ENCODE data around the gene SNX15.
"Not testable (repeated sequence)": the region's sequence is repeated elsewhere in the genome, so short reads cannot be mapped to it uniquely, and the experiment has no call there.

Gene SNX15, protein sequence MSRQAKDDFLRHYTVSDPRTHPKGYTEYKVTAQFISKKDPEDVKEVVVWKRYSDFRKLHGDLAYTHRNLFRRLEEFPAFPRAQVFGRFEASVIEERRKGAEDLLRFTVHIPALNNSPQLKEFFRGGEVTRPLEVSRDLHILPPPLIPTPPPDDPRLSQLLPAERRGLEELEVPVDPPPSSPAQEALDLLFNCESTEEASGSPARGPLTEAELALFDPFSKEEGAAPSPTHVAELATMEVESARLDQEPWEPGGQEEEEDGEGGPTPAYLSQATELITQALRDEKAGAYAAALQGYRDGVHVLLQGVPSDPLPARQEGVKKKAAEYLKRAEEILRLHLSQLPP

DNA sequence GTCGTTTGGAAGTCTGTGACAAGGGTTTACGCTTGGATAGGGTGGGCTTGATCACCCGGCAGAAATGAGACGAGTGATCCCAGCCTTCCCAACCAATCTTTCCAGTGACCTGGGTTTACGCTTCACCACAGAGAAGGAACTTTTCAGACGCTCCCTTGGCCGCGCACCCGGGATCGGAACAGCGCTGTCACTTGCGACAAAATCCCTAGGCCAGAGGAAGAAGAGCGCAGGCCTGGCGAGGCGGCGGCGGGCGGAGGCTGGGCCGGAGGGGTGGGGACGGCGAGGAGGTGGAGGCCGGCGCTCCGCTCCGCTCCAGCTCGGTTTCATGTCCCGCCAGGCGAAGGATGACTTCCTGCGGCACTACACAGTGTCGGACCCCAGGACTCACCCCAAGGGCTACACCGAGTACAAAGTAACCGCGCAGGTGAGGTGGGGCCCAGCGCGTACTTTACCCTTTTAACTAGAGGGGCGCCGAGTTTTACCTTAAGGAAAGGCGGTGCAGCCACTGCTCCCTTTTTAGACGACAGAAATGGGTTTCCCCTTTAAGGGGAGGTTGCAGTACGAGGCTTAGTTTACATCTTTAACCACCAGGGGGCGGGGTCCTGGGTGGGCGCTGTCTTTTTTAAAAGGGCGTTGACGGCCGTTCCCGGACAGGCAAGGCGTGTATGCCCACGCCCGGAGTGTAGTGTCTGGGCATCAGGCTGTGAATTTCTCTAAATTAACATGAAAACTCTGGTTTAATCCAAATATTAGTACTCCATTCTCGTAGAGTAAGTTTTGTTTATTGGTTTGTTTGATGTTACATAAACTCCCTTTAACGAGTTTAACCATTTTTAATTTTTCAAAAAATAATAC, at the start of gene SNX15:
Gene SNX15, plus strand, starts transcription at position 227 of the 855 bp plus-strand sequence. Its CDS starts 99 bp downstream, at position 326.
- peak; percentile 85 to 94 for DNase-seq

DNA sequence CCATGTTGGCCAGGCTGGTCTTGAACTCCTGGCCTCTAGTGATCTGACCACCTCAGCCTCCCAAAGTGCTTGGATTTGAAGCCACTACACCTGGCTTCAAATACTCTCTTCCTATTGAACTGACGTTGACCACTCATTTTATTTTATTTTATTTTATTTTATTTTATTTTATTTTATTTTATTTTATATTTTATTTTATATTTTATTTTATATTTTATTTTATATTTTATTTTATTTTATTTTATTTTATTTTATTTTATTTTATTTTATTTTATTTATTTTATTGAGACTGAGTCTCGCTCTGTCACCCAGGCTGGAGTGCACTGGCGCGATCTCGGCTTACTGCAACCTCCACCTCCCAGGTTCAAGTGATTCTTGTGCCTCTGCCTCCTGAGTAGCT, 43.9 kb upstream of the SNX15 start:
- not testable (repeated sequence) for DNase-seq

DNA sequence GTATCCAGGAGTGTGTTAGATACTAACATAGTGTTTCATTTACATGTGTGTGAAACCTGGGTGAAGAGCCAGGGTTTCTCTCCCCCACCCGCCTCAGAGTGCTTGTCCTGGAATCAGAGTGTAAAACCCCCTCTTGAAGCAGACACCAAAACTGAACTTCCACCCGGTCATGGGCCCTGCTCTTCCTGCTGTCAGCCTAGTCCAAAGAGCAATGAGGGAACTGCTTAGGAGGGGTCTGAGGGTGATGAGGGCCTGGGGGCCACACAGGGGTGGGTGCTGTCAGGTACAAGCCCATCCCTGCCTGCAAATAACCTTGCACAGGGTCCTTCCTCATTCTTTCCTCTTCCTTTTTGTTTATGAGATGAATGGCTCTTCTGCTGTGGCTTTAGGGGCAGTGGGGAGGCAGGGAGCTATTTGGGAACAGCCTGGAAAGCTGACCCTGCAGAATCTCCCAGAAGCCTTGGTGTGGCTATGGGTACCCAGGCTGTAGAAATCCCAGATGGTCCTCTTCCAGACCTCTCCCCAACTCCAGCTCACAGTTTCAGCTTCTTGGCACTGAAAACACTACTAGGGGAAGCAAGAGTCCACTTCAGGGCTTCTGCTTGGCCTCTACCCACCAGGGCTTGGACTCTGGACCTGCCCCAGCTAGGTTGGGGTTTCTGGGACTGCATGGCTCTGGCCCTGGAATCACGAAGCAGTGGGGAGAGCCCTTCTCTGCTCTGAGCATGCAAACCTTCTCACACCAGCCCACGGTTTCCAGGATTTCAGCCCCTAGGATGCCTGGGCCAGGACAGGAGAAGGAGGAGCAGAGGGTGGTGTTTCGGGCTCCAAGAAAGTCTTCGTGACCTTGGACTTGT, 39.0 kb upstream of the SNX15 start:
- no peak for DNase-seq

DNA sequence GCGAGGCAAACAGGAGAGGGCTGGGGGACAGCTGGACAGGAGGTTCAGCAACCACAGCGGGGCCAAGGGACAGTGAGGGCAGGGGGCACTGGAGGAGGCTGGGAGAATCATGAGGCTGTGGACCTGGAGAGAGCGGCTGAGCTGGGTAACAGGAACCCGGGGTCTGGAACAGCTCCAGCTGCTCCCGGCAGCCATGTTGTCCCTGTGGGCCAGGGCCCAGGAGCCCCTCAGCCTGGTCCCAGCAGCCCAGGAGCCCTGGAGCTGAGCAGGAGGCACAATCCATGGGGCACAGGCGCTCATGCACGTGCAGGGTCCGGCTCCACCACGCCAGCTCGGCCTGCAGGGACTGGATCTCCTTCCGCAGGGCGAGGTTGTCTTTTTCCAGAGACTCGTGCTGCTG, 37.8 kb upstream of the SNX15 start:
- no peak for DNase-seq

DNA sequence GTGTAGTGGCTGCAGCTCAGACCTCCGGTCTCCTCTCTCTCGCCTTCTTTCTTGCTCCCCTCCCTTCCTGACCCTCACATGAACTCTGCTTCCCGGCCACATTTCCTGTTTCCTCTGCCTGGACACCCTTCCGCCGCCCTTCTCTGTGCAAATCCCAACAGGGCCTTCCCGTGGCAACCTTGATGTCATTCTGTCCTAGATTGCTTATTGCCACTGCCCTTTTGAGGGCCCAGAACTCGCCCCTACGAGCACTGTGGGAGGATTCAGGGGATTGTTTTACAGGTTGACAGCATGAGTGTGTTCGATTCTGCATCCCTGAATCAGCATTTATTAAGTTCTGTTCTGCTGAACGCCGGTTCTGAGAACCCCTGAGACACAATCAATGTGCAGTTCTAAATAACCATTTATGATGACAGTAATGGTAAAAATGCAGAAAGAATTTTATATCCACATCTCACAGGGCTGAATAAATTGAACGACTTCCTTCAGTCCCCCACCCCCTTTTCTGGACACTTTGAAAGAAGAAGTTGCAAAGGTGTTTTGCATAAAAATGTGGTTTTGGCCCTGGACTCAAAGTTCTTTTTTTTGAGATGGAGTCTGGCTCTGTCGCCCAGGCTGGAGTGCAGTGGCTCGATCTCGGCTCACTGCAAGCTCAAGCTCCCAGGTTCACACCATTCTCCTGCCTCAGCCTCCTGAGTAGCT, 36.9 kb upstream of the SNX15 start:
- no peak for DNase-seq

DNA sequence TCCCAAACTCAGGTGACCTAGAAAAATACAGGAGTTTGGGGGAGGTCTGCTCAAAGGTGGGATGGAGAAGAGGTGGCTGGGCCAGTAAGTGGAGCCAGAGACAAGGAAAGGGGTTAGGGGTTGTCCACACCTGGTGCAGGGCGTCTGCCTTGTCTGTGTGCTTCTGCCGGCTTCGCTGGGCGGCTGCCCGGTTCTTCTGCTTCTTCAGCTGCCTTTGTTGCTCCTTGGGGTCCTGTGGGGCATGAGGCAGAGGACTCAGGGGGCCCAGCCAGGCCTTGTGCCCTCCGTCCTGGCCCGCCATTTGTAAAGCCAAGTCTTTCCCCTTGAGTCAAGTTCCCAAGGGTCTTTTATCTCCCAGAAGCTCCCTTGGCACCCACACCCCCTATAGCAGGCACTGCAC, 32.9 kb upstream of the SNX15 start:
- no peak for DNase-seq

DNA sequence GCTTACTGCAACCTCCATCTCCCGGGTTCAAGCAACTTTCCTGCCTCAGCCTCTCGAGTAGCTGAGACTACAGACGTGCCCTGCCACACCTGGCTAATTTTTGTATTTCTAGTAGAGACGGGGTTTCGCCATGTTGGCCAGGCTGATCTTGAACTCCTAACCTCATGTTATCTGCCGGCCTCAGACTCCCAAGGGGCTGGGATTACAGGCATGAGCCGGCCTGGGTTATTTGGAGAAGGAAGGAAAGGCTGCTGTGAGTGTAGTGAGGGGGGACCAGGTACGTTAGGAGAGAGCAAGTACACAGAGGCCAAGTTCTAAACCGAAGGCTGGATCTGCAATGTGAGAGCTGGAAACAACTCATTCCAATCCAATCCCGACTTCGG, 30.9 kb upstream of the SNX15 start:
- no peak for DNase-seq

DNA sequence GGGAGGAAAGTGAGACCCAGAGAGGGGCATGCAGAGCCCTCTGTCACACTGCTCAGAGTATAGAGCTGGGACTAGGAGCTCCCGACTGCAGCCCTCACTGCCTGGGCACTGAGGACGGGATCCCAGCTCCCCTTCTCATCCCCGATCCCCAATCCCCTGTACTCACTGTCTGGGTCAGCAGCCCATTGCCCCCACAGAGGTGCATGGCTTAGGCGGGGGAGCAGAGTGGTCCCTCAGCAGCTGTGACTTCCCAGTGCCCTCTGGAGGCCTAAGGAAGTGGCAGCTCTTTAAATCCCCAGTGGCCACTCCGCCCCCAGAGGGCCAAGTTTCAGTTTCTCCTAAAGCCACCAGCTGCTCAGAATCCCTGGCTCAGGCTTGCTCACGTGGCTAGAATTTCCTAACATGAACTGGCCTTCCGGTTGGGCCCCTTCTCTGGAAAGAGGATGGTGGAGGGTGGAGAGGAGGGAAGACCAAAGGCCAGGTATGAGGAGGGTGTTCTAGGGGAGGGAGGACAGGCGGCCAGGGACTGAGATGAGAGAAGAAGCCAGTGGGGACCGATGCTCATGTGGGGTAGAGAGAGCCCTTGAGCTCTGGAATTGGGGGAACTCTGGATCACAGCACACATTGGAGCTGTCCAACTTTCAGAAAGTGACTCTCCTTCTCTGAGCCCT, 30.4 kb upstream of the SNX15 start, which contains the start of gene BATF2:
Gene BATF2, minus strand, starts transcription at position 262 of the 671 bp plus-strand sequence. Its CDS starts 57 bp downstream, at position 205.
- DNase-seq = peak; percentile 84 to 94

DNA sequence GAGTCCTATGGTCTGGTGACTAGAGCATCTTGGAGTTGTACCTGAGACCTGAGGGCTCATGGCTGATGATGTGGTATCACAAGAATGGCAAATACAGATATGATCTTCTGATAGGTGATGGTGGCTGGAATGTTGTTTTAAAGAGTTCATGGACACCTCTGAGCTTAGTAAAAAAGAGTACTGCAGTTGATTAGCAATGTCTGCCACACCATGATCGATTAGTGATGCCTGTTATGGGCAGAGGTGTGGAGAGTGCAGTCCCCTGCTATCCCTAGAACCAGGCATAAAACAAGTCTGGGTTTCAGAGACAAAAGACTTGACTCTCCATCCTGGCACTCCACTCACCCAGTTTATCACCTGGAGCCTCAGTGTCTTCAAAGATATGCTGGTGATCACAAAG, 29.1 kb upstream of the SNX15 start:
- DNase-seq = no peak

DNA sequence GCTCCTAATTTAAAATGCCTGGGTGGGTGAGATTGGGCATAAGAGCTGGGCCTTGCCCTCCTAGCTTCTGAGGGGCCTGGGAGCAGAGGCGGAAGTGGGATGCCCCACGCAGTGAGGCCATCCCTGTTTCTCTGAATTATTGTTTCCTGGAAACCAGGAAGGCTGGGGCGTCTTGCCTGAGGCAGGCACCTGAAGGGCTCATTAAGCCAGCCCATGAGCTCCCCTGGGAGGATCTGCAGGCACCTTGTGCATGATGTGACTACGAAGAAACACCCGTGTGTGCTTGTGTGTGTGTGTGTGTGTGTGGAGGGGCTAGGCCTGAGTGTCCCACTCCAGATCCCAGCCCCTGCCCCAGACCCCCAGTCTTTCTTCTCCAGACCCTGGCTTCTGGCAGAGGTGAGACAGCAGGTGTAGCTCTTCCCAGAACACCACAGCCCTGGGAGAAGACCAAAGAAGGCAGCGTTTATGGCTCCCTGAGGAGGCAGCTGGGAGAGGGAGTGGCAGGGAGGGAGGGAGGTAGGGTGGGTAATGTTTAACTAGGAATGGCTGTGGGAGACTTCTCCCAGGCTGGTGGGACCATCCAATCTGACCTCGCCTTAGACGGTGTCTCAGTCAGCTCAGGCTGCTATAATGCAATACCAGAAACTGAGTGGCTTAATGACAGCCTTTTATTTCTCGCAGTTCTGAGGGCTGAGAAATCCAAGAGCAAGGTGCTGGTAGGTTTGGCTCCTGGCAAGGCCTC, 28.4 kb upstream of the SNX15 start:
- DNase-seq = no peak

DNA sequence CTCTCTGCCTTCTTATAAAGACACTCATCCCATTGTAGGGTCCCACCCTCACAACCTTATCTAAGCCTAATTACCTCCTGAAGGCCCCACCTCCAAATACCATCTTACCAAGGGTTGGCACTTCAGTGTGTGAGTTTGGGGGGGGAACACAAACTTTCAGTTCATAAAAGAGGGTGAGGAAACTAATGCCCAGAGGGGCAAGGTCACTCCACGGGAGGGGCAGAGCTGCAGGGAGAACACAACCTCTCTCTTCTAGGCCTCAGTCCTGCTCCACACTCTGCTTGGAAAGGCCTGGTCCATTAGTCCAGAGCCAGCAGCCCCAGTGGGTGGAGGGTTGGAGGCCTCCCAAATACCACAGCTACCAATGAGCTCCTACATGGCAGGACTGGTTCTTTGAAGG, 27.8 kb upstream of the SNX15 start:
- DNase-seq = no peak

DNA sequence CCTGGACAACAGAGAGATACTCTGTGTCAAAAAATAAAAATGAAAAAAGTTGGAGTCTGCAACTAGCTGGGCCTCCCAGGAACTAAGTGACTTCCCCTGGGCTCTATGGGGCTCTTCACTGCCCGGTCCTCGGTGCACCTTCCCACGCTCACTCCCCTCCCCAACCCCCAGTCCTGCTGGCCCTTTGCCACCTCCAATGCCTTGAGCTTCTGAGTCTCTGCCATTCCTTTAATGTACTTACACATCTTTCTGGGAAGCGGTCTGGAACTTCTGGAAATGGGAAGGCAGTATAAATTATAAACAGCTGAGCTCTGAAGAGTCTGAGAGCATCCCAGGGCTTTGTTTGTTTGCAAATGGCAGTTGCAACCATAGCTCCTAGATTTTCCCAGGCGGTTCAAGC, 24.5 kb upstream of the SNX15 start:
- DNase-seq = no peak

DNA sequence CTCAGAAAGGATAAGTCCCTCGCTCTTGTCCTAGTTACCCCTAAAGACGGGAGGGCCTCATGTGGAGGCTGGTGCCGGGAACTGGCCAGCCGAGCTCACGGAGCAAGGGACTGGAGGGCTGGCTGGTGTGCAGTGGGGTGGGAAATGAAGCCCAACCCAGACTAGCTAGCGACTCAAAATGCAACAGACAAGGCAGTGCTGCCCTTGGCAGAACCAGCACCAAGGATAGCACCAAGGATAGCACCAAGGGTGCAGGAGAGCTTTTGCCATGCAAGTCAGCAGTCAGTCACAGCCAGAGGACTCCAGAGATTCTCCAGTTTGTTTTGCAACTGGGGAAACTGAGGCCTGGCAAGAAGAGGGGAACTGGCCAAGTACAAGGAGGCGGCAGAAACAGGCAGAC, 24.0 kb upstream of the SNX15 start:
- DNase-seq = no peak

DNA sequence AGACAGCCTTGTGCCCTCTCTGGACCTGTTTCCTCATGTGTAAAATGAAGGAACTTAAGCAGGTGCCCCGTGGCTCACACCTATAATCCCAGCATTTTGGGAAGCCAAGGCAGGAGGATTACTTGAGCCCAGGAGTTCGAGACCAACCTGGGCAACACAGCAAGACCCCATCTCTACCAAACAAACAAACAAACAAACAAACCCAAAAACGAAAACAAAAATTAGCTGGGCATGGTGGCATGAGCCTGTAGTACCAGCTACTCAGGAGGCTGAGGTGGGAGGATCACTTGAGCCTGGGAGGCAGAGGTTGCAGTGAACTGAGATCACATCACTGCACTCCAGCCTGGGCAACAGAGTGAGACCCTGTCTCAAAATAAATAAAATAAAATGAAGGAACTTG, 23.3 kb upstream of the SNX15 start:
- DNase-seq = not testable (repeated sequence)

DNA sequence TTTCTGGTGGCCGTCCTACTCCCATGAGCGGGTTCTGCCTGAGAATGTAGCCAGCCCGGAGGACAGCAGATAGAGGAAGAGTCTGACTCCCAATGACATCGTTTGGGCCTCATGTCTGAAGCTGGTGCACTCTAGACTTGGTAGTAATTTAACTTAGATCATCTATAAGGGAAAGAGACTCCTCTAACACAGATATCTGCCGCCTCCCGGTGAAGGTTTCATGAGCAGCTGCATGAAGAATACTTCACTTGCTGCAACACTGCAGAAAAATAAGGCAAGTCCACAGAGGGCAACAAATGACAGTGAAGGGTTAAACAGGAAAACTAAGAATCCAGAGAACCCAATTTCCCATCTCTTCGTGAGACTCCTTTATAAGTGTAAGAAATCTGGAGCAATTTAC, 19.2 kb upstream of the SNX15 start:
- DNase-seq = no peak

DNA sequence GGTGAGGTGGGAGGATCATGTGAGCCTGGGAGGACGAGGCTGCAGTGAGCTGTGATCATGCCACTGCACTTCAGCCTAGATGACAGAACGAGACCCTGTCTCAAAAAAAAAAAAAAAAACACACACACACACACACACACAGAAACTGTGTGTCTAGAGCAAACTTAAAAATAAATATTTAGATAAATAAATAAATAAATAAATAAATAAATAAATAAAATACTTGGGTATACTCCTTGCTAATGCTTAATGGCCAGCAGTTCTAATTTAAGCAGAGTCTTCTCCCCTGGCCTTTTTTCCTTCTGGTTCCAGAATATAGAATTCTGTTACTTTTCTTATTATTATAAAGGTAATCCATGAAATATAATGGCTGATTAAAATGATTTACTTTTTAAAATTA, 18.4 kb upstream of the SNX15 start:
- no peak for DNase-seq

DNA sequence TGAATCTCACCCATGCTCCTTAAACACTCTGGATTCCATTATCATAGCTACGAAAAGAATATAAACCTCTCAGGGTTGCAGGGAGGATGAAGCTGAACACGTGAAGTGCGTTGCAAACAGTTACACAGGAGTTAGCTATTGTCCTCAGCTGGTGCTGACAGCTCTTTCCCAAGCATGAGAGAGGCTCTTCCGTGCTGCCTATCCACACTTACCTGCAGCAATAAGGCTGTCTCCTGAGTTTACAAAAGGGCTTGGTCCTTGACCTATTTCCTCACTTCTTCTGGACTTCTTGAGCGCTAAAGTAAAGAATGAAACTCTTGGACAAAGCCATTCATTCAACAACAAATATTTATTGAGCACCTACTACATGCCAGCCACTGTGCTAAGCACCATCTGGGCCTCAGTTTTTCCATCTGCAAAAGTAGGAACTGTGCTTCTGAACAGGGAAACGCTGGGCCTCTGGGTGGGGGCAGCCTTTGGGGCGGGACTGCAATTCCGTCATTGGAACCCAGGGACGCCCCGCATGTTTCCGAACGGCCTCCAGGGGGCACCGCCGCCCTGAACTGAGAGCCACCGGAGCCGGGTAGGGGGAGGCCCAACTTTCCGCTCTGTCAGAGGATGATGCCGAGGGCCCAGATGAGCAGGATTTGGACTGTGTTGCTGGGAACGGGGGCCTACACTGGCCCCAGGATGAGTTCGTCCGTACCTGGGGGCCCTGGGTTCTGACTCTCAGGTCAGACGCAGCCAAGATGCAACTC, 13.9 kb upstream of the SNX15 start:
- DNase-seq = peak; percentile 81 to 83

DNA sequence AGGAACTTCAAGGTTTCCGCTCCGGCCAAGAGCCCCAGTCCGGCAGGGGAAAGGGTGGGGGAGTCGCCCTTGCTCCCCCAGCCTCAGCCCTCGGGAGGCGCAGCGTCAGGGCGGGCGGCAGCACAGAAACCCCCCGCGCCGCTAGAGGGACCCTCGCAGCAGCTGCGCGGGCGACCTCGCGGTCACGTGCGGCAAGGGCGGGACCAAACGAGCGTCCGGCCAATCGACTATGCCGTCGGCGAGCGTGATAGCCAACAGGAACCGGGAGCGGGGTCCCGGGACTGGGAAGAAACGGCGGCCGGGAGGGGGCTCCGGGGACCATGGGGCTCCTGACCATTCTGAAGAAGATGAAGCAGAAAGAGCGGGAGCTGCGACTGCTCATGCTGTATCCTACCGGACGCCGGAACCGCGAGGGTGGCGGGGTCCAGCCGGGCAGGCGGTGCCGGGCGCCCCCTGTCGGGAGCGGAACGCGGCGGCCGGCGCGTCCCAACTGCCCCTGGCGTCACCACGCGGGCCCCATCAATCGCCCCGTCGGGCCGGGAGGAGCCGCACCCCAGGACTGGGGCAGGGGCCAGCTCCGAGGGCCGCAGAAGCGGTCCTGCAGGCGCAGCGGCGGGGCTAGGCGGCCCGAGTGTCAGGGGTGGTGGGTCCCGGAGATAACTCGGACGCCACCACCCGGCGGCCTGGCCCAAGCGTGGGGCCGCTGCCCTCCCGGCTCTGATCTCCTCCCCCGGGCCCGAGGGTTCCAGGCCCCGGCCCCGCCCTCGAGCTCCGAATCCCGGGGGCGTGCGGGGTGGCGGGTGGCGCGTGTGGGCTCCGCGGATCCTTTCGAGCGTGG, 13.1 kb upstream of the SNX15 start, which contains the start of gene ARL2:
Gene ARL2, plus strand, starts transcription at position 273 of the 838 bp plus-strand sequence. Its CDS starts 48 bp downstream, at position 321.
- DNase-seq = peak; percentile 83 to 93

DNA sequence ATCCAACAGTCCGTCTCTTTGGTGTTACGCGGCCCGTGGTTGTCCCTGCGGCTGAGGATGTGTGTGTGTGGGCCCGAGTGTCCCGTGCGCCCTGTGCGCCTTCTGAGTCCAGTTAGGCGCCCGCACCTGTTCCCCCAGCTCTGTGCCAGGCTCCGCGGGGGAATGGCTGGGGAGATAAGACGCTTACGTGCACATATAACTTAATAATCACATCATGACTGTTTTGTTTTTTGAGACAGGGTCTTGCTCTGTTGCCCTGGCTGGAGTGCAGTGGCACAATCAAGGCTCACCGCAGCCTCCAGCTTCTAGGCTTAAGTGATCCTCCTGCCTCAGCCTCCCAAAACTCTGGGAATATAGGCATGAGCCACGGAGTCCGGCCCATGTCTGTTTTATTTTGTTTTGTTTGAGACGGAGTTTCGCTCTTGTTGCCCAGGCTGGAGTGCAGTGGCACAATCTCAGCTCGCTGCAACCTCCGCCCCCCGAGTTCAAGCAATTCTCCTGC, 12.5 kb upstream of the SNX15 start:
- peak in 1 of 2 experiments; percentile 49 for DNase-seq
